ENCODE results near the gene CDK17.
"Not testable (repeated sequence)": the region's sequence is repeated elsewhere in the genome, so short reads cannot be mapped to it uniquely, and the experiment has no call there.

The CDK17 gene

DNA sequence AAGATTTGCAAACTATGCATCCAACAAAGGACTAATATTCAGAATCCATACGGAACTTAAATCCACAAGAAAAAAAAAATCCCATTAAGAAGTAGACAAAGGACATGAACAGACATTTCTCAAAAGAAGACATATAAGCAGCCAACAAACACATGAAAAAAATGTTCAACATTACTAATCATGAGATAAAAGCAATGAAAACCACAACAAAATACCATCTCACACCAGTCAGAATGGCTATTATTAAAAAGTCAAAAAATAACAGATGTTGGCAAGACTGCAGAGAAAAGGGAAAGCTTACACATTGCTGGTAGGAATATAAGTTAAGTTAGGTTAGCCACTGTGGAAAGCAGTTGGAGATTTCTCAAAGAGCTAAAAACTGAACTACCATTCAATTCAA, 16.2 kb downstream of the CDK17 start:
- no peak for FAIRE-seq

DNA sequence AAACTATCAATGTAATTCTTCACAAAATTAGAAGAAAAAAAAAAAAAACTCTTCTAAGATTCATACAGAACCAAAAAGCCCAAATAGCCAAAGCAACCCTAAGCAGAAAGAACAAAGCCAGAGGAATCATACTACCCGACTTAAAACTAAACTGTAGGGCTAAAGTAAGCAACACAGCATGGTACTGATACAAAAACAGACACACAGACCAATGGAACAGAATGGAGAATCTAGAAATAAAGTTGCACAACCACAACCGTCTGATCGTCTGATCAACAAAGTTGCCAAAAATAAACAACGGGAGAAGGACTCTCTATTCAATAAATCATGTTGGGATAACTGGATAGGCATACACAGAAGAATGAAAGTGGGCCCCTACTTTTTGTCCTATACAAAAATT, 16.9 kb downstream of the CDK17 start:
- FAIRE-seq = no peak

DNA sequence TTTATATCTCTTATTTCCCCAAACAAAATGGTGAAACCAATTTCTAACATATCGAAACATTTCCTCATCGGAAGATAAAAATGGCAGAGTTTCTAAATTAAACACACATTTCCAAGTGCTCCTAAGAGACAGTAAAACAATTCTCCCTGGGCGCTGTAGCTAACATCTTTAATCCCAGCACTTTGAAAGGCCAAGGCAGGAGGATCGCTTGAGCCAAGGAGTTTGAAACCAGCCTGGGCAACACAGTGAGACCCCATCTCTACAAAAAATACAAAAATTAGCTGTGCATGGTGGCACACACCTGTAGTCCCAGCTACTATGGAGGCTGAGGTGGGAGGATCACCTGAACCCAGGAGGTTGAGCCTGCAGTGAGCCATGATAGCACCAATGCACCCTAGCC, 20.5 kb downstream of the CDK17 start:
- not testable (repeated sequence) for FAIRE-seq

DNA sequence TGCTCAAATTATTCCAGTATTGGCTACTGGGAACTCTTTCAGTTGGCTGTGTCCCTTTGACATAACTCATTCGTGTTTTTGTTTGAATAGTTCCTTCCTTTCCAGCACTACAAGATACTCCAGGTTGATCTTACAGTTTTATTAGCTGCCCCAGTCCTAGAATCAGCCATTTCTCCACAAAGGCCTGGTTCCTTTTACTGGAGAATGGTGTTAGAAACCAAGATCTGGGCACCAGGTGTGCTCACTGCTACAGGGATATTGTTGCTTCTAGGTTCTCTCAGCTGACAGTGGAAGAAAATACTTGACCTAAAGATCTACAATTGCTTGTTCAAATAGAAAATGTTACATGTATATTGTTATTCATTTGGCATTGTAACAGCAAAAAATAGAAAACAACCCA, 21.9 kb downstream of the CDK17 start:
- no peak for FAIRE-seq

DNA sequence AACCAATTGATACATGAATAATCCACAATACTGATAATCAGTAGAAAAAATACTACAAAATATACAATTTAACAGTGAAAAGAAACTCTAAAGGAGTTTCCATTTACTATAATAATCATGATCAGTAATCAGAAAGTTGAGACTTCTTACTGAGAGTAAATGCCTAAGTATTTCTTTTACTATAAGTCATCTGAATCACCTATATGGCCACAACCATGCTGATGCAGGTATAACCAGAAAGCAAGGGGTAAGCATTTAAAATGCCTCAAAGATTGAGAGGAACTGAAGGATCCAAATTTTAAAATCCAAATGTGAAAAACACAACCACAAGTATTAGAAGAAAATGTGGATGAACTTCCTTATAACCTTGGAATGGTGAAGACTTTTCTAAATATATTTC, 23.4 kb downstream of the CDK17 start:
- no peak for FAIRE-seq

DNA sequence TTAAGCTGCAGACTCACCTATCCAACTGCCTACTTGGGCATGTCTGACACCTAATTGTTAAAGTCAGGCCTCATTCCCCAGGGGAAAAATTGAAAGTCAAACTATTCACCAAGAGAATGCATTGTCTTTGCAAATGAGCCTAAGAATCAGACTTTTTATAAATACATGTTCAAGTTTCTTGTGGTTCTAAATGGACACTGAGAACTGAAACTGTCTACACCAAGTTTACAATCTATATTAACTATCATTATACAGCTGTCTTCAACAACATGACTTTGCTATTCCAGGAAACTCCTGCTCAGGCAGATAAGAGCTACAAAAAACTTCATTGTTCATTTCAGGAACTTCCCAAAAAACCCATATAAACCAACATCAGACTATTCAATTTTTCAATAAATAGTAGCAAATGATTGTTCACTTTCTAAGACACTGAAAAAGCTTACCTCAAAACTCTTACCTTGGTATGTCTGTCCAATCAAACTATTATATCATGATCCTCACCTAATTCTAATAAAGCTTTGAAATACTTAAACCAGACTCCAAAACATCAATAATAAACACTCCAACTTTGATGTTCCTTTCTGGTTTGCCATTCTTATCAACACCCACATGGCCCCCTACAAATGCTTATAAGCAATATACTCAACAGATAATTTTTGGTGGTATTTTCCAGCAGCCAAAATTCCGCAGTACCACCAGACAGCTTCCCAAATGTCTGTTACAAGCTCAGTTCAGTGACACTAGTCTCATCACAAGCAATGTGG, 24.2 kb downstream of the CDK17 start:
- FAIRE-seq = no peak

DNA sequence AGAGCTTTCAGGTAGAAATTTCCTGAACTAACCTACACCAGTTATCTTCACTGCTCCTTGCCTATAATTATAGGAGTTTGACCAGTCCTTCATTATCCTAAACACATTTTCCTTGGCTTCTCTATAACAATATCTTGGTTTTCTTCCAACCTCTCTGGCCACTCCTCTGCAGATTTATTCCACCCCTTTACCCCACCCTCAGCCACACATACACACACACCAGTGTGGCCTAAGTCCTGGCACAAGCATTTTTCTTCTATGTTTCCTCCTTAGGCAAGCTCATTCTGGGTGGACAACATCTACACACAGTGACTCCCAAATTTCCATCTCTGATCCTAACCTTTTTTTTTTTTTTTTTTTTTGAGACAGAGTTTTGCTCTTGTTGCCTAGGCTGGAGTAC, 25.1 kb downstream of the CDK17 start:
- no peak for FAIRE-seq

DNA sequence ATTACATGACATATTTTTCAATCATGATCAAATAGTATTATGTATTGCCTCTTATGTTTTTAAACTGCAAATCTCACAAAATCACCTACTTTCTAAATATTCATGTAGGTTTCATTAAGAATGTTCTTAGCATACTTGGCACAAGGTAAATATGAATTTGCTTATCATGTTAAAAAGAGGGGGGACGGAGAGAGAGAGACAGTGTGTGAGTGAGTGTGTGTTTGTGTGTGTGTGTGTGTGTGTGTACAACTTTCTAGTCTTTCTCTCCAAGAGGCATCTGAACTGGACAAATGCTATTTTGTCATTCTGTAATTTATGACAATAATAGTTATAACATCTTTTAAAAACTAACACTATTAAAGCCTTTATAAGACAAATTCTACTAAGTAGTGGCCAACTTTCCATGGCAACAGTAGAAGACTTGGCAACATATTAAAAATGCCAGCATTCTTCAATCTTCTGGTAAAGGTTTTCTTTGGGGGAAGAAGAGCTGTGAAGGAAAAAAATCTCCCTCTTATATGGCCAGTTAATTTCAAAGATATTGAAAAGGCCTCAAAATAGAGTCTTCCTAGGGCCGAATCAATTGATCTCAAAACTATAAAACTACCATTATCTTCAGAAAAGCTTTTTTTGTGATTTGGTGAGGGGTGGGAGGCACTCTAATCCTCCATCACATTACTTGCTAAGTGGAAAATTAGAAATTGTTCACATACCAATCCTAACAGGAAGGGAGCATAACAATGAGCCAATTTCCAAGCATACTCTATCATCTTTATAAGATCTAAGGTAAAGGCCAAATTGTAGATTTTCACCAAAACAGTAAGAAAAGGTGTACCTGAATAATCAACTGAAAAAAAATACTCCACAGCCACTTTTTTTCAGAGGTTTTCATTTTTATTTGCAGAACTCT, 28.2 kb downstream of the CDK17 start:
- no peak for FAIRE-seq

DNA sequence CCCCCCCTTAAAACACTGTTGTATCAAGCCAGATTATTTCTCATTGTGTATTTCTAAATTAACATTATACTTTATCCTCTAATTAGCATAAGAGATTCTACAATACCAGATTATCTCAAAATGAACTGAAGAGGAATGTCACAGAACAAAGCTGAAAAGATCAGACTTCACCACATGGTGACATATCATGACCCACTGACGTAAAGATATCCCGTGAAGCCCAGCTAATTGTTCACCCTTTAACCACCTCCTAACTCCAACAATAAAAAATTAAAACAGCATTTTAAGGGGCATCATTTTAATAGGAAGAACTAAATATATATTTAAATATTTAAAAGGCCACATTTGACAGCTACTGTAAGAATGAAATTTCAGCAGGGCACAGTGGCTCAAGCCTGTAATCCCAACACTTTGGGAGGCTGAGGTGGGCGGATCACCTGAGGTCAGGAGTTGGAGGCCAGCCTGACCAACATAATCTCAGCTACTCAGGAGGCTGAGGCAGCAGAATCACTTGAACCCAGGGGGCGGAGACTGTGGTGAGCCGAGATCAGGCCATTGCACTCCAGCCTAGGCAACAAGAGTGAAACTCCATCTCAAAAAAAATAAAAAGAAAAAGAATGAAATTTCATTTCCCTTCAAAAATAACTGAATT, 29.0 kb downstream of the CDK17 start:
- FAIRE-seq = no peak

DNA sequence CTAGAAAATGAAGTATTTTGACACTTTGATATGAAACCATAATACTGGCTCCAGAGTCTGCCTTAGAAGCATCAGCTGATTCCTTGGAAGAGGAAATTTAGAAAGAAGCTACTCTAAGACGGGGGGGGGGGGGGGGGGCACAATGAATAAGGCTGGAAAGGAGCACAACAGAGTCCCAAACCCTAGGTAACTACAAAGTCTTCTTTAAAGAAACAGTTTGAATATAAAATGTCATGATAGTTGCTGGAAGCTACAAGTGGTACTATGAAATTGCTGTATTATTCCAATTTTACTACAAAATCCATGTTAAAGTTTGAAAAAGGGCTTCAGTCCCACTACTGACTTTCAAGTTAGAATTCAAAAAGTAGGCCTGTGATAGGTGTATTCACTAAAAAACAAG, 31.6 kb downstream of the CDK17 start:
- FAIRE-seq = no peak

DNA sequence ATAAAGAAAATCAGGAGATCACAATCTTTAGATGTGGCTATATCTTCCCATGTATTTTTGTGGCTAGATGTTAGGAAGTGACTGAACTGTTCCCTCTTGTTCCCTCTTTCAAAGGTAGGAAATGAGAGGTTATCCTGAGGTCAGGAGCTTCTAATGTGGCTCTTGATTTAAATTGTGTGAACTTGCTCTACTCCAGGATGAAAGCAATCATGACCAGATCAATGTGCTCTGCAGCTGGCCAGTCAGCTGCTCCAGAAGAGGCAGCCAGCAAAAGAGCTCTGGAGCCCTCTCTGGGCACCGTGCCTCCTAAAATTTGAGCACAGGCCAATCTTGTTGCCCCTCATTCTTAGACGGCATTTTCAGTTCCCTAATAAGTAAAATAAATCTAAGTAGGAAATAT, 32.0 kb downstream of the CDK17 start:
- no peak for FAIRE-seq

DNA sequence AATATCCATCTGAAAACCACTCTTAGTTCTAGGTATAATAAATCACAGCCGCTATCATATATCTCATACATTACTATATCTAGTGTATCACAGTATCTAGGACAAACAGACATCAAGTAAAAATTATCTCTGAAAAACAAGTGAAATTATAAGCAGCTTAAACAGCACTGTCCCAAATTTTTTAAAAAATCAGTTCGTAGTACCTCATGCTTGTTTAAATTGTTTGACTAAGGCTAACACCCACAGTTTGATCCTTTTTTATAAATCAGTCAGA, 33.9 kb downstream of the CDK17 start:
- no peak for FAIRE-seq

DNA sequence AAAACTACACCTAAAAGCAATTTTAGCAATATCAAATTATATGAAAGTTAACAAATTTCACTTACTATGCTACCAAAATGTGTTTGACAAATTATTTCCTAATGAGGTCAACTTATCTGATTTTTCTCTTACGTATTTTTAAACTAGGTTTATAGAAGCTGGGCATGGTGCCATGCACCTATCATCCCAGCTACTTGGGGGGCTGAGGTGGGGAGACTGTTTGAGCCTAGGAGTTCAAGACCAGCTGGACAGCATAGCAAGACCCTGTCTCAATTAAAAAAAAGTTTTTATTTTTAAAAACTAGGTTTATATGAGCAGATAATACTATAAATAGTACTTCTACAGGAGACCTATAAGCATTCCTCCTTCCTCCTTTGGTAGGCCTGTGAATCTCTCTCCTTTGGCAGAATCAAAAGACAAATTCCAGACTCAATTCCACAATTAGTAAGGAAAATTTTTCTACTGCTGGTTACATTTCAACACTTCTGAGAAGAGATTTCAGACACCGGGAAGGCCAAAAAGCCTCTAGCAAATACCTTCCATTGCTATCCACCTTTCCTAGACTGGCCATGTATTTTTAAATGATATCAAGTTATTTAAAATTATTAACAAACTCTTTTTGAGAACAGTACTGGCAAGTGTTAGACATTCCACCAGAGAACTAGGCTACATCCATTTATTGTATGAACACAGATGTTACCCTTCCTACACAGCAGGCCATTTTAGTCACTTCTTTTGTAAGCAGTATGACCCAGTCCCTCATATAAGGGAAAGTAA, 34.4 kb downstream of the CDK17 start:
- no peak for FAIRE-seq

DNA sequence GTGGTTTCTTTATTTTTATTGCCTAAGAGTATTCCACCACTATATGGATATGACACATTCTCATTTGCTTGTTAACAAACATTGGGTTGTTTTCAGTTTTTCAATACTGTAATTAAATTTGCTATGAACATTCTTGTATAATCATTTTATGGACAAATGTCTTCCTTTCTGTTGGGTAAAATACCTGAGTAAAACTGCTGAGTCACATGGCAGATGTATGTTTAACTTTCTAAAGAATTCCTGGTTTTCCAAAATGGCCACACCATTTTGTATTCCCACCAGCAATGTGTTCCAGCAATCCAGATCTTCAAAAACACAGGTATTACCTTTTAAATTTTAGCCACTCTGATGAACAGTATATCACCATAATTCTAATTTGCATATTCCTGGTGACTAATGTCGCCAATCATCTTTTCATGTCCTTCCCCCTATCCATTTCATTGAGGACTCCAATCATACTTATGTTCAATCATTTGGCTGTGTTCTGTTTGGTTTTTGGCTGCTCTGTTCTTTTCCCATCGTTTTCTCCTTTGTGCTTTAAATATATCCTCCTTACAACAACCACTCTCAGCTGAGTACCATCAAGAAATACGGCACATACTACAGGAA, 36.0 kb downstream of the CDK17 start:
- no peak for FAIRE-seq

DNA sequence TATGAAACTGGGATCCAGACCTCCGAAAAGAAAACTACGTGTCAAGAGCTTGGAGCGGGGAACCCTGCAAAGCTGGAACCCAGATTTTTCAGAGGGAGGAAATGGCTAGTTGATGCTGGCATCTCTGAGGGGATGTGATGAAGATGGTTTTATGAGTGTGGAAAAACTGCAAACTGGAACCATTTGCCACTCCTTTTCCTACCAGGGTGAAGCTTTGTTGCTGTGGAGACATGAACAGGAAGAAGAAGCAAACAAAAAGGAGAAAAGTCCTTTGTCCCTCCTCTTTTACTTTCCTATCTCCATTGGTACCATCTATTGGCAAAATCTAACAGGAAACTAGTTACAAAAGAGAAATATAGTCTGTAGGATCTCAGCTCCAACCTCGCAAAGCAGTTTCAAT, 39.2 kb downstream of the CDK17 start:
- FAIRE-seq = no peak

DNA sequence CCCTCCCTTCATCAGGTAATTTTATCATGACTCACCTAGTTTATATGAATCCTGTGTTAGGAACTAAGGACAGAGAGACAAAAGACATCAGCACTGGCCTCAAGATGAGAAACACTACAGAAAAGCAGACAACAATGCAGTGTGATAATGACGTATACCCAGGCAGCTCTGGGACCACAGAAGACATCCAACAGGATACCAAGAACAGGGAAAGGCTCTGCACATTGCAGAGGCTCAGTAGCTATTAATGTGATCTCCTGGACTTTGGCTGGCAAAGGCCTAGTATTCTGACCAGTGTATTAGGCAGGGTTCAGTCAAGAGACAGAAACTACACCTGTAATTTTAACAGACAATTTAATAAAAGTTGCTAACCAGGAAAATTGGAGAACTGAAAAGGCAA, 39.7 kb downstream of the CDK17 start:
- FAIRE-seq = no peak

DNA sequence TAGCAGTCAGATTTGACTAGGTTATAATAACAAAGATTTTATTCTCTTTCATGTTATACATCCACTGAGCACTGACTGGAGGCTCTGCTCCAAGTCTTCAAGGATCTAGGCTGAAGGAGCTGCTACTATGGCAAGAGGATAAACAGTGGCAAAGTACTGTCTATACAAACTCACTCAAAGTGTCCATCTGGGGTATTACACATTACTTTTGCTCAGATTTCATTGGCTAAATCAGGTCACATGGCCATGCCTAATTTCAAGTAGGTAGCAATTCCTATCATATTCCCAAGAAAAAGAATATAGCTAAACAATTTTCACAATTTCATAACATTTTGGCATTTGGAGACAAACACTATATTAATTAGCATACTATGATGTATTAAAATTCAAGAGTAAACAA, 40.9 kb downstream of the CDK17 start:
- no peak for FAIRE-seq

DNA sequence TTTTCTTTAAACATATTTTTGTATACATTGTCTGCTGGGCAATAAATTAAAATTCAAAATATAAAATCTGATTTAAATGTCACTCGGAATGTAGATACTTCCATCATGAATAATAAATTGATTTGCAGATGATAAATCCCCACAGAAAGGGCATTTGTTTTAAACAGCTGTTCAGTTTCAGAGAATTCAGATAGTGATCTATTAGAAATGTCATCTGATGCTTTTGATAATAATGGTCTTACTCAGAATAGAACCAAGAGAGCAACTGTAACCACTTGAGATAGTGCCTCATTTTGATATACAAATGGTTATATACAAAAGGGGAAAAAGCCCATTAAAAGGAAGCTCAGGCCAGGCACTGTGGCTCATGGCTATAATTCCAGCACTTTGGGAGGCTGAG, 43.4 kb downstream of the CDK17 start:
- no peak for FAIRE-seq

DNA sequence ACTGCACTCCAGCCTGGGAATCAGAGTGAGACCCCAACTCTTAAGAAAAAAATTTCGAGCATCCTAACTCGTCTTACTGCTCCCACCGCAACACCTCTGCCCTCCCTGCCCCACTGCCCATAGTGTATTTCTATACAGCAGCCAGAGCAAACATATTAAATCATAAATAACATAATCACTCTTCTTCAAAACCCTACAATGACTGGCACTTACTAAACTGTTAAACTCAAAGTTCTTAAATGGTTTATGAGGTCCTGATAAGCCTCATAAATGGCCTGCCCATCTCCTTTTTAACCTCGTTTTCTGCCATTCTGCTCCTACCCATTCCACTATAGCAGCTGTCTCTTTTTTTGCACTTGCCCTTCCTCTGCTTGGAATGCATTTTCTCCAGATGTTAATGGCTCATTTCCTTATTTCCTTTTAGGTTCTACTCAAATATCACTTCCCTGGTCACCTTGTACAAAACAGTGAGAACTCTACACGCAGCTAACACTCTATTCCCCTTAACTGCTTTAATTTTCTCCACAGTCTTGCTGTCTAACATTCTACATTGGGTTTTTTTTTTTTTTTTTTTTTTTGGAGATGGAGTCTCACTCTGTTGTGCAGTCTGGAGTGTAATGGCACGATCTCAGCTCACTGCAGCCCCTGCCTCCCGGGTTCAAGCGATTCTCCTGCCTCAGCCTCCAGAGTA, 45.2 kb downstream of the CDK17 start:
- no peak for FAIRE-seq

DNA sequence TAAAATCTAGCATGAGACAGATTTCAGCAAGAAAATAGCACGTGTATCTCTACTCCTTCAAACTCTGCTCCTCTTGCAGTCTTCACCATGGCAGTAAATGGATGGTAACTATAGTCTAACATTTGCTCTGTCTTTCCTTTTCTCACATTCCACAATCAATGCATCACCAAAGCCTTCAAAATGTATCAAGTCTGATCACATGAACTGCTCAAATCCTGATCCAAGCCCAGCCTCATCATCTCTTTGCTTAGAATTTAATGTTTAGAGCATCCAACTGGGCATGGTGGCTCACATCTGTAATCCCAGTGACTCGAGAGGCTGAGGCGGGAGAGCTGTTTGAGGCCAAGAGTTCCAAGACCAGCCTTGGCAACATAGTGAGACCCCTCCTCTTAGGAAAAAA, 45.9 kb downstream of the CDK17 start:
- no peak for FAIRE-seq

DNA sequence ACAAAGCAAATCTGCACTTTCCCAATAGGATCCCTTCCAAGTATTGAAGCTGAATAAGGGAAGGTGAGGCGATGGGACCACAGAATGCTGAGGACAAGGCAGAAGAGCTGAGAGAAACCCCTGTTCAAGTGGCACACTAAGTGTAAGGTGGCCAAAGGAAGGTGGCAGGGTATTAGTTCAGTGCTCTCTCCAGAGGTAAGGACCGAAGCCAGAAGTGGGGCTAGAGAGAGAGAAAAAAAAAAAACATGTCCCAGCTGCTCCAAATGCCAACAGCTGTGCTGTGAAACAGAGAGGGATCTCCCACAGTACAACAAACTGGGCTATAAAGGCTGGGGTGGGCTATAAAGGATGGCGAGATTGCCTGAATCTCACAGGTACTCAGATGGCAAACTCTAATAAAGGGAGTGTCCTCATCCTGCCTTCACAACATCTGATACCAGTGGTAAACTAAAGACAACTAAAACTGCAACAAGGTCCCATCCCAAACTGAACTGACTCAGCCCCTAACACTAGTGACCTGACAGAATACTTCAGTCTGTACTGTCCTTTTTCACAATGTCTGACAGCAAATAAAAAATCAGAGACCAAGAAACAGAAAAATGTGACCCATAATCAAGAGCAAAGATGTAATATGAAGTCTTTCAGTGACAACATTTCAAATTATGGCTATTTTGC, 47.9 kb downstream of the CDK17 start:
- no peak for FAIRE-seq

DNA sequence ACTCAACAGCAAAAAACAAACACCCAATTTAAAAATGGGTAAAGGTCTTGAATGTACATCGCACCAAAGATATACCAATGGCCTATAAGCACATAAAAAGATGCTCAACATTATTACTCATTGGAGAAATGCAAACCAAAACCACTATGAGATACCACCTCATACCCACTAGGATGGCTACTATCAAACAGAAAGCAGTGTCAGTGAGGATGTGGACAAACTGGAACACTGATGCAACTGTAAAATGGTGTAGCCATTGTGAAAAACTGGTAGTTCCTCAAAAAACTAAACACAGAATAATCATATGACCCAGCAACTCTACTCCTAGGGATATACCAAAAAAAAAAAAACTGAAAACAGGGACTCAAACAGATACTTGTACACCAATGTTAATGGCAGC, 49.3 kb downstream of the CDK17 start:
- FAIRE-seq = no peak
